GM21576 (cell line): ENCODE results near the gene AOC1.

ENCODE experiments used
- ATAC-seq: cut with Tn5 transposase; IDR thresholded peaks from one replicate; pipeline ENCODE4 v1.9.1; 2021; ENCODE audit warnings: mild to moderate bottlenecking, moderate library complexity; ENCODE audit not compliant: unreplicated experiment

Gene AOC1

DNA sequence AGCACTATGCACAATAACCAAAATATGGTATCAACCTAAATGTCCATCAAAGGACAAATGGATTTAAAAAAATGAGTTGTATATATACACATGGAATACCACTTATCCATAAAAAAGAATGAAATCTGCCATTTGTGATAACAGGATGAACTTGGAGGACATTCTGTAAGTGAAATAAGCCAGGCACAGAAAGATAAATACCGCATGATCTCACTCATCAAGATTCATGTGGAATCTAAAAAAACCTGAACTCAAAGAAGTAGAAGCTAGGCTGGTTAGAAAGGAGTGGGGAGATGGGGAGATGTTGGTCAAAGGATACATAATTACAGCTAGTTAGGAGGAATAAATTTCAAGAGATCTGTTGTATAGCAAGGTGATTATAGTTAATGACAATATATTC lies 17.3 kb upstream of the AOC1 start:
- ATAC-seq, result no peak

DNA sequence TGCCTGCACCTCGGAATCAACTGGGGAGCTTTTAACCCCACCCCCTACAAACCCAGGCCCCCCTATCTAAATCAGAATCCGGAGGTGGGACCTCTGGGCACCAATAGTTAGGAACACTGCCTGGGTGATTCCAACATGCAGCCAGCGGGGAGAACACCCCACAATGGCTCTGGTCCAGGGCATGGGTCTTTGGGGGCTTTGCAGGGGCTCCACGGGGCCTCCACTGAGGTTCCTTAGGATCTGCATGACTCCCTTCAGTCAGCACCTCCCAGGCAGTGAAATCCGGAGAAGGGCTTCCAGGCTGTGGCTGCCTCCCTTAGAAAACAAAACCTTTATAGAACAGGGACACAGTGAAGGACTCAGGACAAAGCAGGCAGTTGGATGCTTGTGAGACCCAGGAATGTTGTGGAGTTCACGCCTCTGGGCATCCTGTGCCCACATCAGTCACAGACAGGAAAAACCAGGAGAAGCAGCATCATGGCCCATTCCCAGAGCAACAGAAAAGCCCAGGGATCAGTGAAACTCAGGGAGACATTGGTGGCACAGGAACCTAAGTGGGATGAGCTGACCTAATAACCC lies 16.5 kb upstream of the AOC1 start:
- ATAC-seq, result no peak

DNA sequence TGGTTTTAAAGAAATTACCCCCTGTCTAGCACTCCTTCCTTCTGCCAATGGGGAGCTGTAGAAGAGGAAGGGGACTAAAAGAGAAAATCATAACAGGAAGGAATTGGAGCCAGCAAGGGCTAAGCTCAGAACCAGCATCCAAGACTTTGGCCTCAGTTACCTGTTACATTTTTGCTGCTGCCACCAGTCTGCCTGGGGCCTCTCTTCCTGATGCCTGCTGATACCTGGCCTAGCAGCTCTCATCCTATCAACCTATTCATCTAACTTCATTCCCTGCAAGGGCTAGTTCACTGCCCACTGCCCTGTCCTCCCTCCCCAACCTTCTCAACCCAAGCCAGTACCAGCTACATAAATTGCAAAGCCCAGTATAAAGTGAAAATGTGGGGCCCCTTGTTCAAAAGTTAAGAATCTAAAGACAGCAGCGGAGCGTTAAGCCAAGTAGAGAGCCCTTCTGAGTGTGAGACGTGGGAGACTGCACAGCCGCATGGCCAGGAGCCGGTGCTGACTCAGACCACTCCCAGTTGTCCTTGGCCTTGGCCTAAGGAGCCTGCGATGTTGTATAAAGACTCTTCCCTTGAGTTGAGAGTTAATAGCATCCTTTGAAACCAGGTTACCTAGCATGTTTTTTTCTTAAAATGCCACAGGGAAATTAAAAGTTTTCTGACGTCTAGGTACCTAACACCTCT lies 13.2 kb upstream of the AOC1 start:
- ATAC-seq, result no peak

DNA sequence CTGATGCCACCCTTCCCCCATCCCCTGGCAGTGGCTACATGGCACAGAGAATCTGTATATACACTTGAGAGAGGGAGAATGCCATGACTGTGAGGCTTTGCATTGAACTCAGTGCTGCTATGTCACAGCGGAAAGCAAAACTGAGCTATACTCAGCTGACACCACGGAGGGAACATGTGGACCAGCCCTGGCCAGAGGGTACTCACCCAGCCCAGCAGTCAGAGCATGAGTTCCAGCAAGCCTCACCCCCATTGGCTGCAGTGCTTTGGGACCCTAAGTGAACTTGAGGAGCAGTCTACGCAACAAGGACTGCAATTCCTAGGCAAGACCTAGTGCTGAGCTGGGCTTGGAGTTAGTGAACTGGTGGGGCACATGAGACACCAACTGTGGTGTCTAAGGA lies 10.3 kb upstream of the AOC1 start:
- ATAC-seq, result no peak

DNA sequence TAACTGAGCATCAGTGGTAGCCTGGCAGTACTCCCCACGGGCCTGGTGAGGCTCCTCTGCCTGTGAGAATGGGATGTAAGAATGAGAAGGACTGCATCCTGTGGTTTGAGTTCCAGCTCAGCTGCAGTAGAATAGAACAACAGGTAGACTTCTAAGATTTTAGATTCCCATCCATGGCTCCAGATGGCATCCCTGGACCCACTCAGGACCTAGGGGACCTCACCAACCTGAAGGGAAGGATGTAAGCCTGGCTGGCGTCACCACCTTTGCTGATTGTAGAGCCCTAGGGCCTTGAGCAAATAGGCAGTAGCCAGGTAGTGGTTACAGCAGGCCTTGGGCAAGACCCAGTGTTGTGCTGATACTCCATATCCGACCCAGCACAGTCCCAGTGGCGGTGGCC lies 9.6 kb upstream of the AOC1 start:
- no peak for ATAC-seq

DNA sequence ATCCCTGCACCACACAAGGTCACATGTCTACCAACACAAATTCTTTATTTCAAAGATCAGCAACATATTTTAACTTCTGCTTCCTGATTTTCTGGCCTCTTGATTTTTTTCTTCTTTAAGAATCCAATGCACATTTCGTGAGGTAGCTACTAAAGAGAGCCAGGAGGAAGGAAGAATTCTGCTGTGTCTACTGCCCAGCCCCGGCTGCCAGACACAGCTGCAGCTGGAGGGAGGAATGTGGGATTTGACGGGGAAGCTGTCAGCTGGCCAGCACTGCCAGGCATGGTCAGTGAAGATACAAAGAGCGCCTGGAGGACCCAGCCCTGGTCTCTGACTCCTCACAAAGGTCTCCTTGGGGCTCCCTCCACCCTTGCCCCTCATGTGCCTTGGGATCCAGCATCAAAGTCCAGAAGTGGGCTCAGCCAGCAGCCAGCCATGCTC lies 6.9 kb upstream of the AOC1 start:
- no peak for ATAC-seq

DNA sequence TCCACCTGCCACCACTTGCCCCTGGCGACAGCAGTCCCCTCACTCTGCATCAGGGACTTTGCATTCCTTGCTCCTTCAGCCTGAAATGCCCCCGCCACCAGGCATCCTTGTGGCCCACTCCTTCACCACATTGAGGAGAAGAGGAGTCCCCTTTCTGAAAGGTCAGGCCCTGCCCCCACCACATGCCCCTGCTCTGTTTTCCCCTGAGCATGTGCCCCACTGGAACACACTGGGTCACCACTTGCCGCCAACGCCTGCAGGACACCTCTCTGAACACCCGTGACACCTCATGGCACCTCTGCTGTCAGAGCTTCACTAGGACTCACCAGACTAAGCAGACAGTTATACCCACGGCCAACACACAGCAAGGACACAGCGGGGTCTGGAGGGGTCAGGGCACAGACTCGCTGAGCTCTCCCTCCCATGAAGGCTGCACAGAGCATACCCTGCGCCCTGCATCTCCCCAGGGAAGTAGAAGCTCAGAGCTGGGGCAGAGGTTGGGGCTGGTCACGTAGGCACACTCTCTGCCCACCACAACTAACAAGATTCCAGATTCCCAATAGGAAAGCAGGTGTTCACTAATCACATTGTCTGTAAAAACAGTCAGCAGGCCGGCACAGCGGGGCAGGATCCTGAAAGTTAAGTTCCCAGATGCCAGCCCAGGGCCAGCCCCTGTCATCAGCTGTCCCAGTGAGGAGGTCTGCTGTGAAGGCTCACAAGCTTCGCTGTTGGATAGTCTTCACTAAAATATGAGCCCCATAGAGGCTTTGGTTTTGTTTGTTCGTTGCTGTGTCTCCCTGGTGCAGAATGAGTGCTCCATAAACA lies 5.8 kb upstream of the AOC1 start:
- no peak for ATAC-seq

DNA sequence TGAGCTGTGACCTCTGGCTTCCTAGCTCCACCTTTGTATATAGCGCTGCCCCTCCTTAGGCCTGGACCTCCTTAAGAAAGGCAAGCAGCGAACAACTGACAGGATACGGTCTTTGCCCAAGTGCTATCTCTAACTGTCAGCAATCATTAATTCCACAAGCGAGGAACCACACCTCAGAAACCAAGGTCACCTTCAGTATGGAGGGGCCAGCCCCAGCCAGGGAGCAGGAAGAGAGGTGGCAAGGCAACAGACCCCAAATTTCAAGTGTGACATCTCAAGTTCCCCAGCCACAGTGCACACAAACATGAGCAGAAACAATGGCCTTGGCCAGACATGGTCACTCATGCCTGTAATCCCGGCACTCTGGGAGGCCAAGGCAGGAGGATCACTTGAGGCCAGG lies 4.8 kb upstream of the AOC1 start:
- ATAC-seq, result no peak

DNA sequence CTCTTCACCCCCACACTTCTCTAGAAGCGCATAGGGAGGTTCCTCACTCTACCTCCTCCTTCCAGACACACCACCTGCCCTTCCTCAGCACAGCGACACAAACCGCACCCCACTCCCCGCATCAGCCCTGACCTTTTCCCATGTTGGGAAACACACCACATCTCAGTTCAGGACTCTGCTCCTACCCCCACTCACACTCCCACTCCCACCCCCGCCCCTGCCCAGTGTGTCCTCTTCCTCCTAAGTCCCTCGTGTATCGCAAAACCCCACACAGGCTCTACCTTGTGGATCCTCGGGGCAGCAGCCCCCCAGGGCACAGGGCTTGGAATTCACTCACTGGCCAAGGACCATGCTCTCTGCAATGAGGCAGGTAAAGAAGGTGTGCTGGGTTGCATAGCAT lies 4.2 kb upstream of the AOC1 start:
- ATAC-seq, result no peak

DNA sequence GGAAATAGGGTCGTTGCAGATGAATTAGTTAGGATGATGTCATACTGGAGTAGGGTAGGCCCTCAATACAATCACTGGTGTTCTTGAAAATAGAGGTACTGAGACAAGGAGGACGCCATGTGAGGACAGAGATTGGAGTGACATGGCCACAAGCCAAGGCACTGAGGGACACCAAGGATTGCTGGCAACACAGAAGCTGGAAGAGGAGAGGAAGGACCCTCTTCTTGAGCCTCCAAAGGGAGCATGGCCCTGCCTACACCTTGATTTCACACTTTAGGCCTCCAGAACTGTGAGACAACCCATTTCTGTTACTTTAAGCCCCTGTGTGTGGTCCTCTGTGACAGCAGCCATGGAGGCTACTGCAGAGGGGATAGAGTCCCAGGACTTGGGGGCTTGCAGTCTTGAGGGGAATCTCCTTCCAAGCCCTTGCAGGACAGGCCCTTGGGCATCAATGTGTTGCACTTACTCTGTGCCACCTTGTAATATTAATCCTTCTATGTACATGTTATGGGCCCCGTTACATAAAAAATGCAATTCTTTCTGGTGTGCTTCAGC lies 3.7 kb upstream of the AOC1 start:
- no peak for ATAC-seq

DNA sequence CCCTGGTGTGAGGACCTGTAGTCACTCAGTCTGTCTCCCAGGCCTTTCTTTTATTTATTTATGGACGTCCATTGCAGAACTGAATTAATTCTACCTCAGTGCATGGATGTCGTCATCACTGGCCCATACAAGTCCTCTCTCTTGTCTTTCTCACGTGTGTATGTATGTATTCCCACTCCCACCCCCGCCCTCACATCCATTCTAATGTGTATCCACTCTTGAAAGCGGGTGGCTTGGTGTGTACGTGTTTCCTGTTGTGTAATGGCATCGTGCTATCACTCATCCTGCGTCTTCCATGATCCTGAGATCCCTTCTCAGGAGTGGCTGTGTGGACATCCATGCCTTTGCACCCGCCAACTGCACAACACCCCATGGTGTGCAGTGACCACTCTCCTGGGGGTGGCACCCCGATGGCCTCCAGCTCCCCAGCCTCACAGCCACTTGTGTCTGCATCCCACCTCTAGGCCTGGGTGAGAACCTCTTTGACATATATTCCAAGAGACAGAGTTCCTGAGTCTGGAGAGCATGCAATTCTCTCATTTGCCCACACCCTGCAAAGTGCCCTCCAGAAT lies 3.0 kb upstream of the AOC1 start:
- ATAC-seq, result no peak

DNA sequence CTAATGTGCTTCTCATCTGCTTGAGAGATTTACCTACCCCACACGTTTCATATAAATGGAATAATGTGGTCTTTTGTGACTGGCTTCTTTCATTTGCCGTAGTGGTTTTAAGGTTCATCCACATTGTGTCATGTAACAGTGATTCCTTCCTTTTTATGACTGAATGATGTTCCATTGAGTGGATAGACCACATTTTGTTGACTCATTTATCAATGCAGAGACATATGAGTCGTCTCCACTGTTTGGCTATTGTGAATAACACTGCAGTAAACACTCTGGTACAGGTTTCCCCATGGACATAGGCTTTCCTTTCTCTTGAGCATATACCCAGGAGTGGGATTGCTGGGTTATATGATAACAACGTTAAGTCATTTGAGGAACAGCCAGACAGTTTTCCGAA lies 2.0 kb upstream of the AOC1 start:
- no peak for ATAC-seq

DNA sequence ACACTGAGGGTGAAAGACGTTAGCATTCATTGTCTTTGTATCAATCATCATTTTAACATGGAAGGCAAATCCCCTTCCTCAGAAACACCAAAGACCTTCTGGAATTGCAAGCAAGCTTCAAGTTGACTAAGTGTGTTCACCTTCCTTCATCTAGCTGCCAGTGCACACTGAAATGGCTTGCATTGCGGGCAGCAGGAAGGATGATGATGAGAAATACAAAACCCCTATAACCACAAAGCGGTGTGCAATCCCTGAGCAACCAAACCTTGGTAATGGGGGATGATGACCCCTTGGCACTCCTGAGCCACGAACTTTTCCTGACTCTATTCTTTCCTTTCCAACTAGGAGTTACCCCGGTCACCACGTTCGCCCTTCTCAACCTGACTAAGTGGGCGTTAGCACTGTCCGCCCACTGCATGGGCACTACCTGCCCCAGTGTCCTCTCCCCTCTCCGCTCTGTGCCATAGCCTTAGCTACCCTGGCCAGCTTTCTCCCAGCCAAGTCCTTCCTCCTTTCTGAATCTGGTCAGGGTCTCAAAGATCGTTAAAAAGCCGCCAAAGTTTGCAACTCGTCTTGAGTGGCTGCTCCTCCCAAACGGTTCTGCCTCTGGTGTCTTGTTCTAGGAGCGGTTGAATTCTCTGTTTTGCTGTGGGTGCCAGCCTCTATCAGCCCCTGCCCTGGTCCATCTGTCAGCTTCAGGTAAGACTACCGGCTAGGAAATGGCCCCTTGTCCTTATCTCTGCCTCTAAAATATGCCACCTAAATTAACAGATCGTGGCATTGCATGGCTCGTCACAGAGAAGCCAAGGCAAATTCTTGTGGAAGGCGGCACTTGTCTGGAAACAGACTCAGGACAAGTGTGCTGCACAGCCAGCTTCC lies 586 bp upstream of the AOC1 start:
- no peak for ATAC-seq

DNA sequence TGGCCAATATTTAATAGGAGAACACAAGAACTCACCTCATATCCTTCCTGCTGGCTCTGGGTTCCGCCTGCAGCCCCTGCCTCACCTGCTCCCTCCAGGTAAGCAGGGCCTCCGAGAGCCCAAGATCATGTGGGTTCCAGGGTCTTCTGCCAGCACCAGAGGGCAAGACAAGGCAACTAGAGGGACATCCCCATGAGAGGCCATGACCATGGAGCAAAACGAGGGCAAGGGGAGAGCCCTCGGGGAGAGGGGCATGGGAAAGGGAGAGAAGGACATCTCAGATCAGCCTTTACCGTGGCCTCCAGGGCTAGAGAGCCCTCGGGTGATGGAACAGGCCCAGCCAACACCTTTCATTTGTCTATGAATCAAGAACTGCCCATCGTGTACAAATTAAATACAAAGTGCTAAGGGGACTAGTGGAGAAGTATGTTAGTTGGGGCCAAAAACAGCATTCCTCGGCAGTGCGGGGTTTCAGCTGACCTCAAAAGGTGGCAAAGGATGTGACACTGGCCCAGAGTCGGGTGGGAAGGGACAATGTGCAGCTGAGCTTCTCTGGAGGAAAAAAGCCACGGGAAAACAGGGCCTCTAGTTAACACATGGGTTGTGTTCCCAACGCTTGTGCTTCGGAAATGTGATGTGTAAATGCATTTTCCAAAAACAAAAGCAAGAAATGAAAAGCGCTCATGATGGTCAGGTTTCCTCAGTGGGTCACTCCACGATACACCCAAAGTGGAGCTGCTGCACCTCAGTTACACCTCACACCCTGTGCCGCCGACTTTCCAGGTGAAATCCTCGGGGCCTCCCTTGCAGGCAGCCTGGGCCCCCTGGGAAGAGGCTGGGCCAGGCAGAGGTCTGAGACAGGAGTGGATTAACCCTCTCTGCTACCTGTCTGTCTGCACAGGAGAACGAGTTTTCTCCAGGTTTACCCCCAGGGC lies 2.0 kb downstream of the AOC1 start:
- no peak for ATAC-seq

DNA sequence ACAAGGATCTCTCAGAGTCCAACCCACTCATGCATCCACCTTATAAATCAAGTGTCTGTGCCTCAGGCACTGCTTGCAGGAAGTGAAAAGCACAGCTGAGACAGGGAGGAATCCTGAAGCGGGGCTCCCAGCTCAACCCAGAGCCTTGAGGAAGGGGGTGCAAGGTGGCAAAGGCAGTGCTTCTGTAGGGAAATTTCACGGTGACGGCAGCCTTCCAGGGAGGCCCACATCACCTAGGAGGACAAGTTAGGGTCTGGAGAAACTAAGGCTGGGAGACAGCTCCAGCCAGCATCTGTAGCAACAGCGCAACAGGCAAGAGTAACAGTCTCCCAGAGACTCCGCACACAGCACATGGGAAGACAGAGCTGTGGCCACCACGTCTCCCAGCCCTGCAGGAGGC lies 2.7 kb downstream of the AOC1 start:
- no peak for ATAC-seq

DNA sequence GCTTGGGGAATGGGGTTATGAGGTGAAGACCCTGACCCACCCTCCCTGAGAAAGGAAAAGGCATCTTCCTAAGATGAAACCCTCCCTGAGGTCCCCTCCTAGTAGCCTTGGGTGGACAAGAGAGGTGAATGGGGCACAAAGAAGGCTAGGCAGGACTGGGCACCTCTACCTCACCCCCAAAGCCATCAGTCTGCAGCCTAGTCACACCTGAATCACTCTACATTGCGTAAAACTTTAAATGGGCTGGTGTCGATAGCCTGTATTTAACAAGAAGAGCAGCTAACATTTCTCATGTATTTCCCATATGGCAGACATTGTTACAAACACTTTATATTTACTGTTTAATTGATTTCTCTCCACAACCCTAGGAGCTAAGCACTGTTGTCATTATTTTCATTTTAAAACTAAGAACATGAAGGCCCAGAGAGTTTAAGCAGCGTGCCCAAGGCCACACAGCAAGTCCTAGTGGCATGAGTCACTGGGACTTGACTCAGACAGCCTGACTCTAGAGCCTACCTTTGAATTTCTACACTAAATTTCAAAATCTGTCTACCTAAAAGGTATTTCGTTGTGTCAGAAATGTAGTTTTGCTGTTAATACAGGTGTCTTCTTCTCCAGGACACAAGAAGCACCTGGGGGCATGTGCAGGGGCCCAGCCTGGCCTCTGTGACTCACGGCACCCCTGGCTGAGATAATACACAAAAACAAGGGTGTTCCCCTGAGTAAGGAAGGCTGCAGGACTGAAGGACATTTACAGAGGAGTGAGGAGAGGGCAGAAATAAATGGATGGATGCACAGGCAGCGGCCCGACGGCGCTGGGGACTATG lies 3.4 kb downstream of the AOC1 start:
- ATAC-seq, result no peak

DNA sequence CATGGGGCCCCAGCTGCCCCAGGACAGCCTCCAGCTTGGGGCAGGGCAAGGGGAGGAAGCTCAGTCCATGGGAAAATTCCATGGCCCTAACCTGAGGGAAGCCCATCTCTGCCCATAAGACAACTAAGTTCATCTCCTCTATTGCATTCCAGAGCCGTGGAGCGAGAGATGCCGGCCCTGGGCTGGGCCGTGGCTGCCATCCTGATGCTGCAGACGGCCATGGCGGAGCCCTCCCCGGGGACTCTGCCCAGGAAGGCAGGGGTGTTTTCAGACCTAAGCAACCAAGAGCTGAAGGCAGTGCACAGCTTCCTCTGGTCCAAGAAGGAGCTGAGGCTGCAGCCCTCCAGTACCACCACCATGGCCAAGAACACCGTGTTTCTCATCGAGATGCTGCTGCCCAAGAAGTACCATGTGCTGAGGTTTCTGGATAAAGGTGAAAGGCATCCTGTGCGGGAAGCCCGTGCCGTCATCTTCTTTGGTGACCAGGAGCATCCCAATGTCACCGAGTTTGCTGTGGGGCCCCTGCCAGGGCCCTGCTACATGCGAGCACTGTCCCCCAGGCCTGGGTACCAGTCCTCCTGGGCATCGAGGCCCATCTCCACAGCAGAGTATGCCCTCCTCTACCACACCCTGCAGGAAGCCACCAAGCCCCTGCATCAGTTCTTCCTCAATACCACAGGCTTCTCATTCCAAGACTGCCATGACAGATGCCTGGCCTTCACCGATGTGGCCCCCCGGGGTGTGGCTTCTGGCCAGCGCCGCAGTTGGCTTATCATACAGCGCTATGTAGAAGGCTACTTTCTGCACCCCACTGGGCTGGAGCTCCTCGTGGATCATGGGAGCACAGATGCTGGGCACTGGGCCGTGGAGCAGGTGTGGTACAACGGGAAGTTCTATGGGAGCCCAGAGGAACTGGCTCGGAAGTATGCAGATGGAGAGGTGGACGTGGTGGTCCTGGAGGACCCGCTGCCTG lies 4.3 kb downstream of the AOC1 start:
- ATAC-seq, result no peak
